HL-60 (cell line): ENCODE data around the gene OLAH.

Source experiments
- DNase-seq, 2 experiments: peaks; one replicate each; pipeline ENCODE4 v3.0.0-alpha.2; 2010 to 2020; ENCODE audit warnings: low read depth in 1 of 2, low spot score in 1 of 2
- H3K27ac ChIP-seq: fragments of 250-450 bp; sonication (Bioruptor Pico); replicated peaks from 2 replicates; pipeline ENCODE4 v1.5.1; 2020; ENCODE audit warnings: mild to moderate bottlenecking, moderate library complexity
- H3K27me3 ChIP-seq: fragments of 250-450 bp; sonication (Bioruptor Pico); 2 replicates; pipeline ENCODE4 v1.5.1; 2021; ENCODE audit warnings: mild to moderate bottlenecking, moderate library complexity; ENCODE audit not compliant: insufficient read depth, poor library complexity, severe bottlenecking
- H3K4me3 ChIP-seq: replicated peaks from 2 replicates; pipeline ENCODE4 v1.5.1; 2011; ENCODE audit warnings: mild to moderate bottlenecking, control low read depth, low read length; ENCODE audit not compliant: insufficient read depth
- CTCF ChIP-seq: IDR thresholded peaks from one replicate; pipeline ENCODE4 v1.5.1; 2011; ENCODE audit warnings: low read length, control low read depth, inconsistent platforms; ENCODE audit not compliant: insufficient read depth
- GABPA ChIP-seq: IDR thresholded peaks from 2 replicates; pipeline ENCODE4 v1.6.1; 2012; ENCODE audit warnings: low read depth
- POLR2AphosphoS5 ChIP-seq: IDR thresholded peaks from 2 replicates; pipeline ENCODE4 v1.6.1; 2012; ENCODE audit warnings: low read depth
- REST ChIP-seq: IDR thresholded peaks from 2 replicates; pipeline ENCODE4 v1.6.1; 2012; ENCODE audit warnings: low read depth; ENCODE audit not compliant: insufficient replicate concordance
- SPI1 ChIP-seq: IDR thresholded peaks from 2 replicates; pipeline ENCODE4 v1.6.1; 2012; ENCODE audit warnings: low read depth, mild to moderate bottlenecking, borderline replicate concordance

Gene OLAH

DNA sequence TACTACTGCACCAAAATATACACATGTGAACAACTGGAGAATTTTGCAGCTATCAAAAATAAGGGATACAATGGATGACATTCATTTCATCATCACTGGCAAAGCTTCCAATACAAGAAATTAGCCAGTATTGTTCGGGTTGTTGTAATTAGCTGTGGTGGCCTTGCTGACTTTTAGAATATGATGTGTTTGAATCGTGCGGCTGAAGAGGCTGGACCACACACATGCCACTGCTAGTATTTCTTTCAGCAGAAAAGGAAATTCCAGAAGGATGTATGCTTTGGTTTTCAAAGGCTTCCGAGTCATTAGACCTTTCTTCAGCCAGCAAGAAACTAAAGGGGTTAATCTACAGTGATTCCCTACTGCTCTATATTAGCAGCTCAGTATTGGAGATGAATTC is 70.0 kb downstream of the OLAH start:
- DNase-seq = no peak
- H3K27ac ChIP-seq = no peak overlapping the region
- TF ChIP-seq POLR2AphosphoS5 = no peak
- TF ChIP-seq GABPA = no peak
- no peak for TF ChIP-seq REST
- TF ChIP-seq CTCF = no peak
- TF ChIP-seq SPI1 = no peak
- H3K4me3 ChIP-seq = no peak overlapping the region
- H3K27me3 ChIP-seq = no peaks in the 10 kb centered on the region

- H3K27ac ChIP-seq = no peak overlapping the region
- TF ChIP-seq REST = no peak
- DNase-seq = no peak
- H3K4me3 ChIP-seq = no peak overlapping the region
- H3K27me3 ChIP-seq = no peaks in the 10 kb centered on the region
Observed at GRCh38 chr10:15116225-15116624, 72.5 kb downstream of the OLAH start.

DNA sequence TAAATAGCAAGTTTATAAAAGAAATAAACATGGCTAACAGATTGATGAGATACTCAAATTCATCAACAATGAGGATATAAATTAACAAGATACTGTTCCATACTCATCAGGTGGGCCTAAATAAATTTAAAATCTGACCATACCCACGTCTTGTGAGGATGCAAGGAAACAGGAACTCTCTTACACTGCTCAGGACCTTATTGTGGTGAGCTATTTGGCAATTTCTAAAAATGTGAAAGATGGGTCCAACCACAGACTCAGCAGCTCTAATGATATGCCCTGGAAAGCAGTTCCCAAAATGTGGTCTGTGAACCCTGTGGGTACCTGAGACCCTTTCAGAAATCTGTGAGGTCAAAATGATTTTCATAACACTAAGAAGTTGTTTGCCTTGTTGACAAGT is 74.9 kb downstream of the OLAH start:
- no peak overlapping the region for H3K27ac ChIP-seq
- DNase-seq = peak; percentile 28 to 38
- H3K4me3 ChIP-seq = no peak overlapping the region
- no peaks in the 10 kb centered on the region for H3K27me3 ChIP-seq
- TF ChIP-seq SPI1 = peak; percentile 73
- no peak for TF ChIP-seq CTCF

DNA sequence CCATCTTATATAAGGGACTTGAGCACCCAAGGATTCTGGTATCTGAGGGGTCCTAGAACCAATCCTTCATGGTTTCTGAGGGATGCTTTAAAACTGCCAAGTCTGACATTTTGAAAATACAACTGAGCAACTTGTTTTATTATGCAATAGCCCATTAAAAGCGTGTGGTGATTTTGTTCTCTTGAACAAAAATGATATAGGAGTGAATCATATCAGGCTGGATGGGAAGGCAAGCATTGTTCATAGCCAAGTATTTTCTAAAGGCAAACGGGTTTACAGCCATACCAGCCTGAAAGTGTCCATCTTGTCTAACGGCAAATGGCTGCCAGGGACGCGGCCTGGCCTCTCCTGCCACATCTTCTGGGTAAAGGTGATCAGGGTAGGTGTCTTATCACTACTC is 76.8 kb downstream of the OLAH start:
- Histone ChIP-seq H3K27ac (no peak overlapping the region), H3K4me3 (no peak overlapping the region), H3K27me3 (no peaks in the 10 kb centered on the region)
- DNase-seq = no peak
- TF ChIP-seq GABPA = no peak
- no peak for TF ChIP-seq SPI1
- TF ChIP-seq CTCF = no peak
- no peak for TF ChIP-seq REST
- TF ChIP-seq POLR2AphosphoS5 = no peak
